Activated CD4-positive, alpha-beta T cell treated with anti-CD3 and anti-CD28 coated beads, Interleukin-2, amount 10 ng/mL, durations not matched to agents 7 days and 5 days (primary cell): ENCODE results near the gene RECQL5. TPM values are rescaled to one million over a fixed set of nuclear protein-coding genes. Genes with fewer than 3 reads are reported as not detected.

Experiments
- total RNA-seq, 2 experiments: library from RNA; stranded (reverse); gene quantifications; one replicate each; pipeline ENCODE4 v1.2.3, GENCODE V29; 2021

RECQL5 gene
- total RNA-seq, 2 experiments from 2014 or later = 44.7 to 47.1 TPM

Other genes with a start within 250 kb of the RECQL5 start
- gene TMEM94, start 210.5 kb downstream of the RECQL5 start, total RNA-seq = 10 to 100 TPM; 80.3 to 82.1 TPM
- 1 to 10 TPM in 1 of 2 experiments, under 1 TPM in 1; 0.47 to 1.1 TPM for gene CASKIN2, start 151.6 kb downstream of the RECQL5 start, total RNA-seq
- gene TSEN54, start 150.6 kb downstream of the RECQL5 start, total RNA-seq = 10 to 100 TPM; 48.8 to 59.2 TPM
- 10 to 100 TPM; 17.8 to 24.2 TPM for gene LLGL2, start 141.5 kb downstream of the RECQL5 start, total RNA-seq
- 10 to 100 TPM; 11.0 to 13.4 TPM for gene MYO15B, start 79.4 kb downstream of the RECQL5 start, total RNA-seq
- under 1 TPM; 0.10 to 0.12 TPM for gene SMIM5, start 33.7 kb downstream of the RECQL5 start, total RNA-seq
- 10 to 100 TPM; 97.0 to 97.5 TPM for gene SAP30BP, start 184 bp upstream of the RECQL5 start, total RNA-seq
- under 1 TPM; 0.55 to 0.96 TPM for gene ITGB4, start 54.3 kb upstream of the RECQL5 start, total RNA-seq
- gene GALK1, start 98.0 kb upstream of the RECQL5 start, total RNA-seq = 10 to 100 TPM; 40.9 to 44.7 TPM
- 10 to 100 TPM; 27.1 to 28.7 TPM for gene UNK, start 117.7 kb upstream of the RECQL5 start, total RNA-seq
- gene UNC13D, start 177.2 kb upstream of the RECQL5 start, total RNA-seq = 100 to 1,000 TPM; 161 to 182 TPM
- gene WBP2, start 188.2 kb upstream of the RECQL5 start, total RNA-seq = 10 to 100 TPM; 76.8 to 83.5 TPM
- 10 to 100 TPM; 33.9 to 43.4 TPM for gene TRIM47, start 211.4 kb upstream of the RECQL5 start, total RNA-seq
- gene TRIM65, start 229.8 kb upstream of the RECQL5 start, total RNA-seq = 10 to 100 TPM; 26.5 to 28.7 TPM
- gene MRPL38, start 237.7 kb upstream of the RECQL5 start, total RNA-seq = 10 to 100 TPM; 95.9 to 97.5 TPM